ENCODE measurements around the gene FLII.

The FLII gene

DNA sequence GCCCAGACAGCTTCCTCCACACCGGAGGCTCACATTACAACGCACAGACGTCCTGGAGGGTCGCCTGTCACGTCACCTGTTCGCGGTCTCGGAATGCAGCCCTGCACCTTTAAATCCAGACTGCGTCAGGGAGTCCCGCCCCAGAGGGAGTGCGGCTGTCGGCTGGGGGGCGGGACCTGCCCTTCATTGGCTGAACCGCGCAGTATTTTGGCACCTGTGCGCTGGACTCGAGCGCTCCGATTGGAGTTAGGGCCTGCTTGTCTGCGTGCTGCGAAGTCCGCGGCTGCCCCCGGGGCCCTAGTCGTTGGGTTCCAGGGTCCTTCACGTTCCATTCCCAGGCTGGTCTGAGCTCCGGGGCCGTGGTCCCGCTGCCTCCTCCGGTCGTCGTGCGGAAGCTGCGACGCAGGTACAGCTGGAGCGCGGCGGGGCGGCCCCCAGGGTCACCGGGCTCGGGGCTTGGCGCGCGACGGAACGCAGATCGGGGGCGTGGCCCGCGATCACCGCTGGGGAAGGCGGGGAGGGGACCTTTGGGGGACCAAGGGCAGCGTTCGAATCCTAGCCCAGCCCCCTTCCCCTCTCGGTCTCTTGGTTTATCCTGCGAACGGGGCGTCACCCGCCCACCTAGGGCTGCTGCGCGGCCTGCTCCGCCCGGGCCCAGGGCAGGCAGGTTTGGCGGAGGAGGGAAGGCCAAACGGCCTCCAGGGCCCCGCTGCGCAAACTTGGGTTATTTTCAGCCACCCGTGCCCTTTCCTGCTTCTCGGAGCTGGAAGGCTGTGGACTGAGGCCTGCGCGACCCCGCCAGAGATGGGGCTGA lies 2.0 kb upstream of the FLII start, which contains the start of gene MIEF2:
Gene MIEF2 (plus strand): TSS at position 331 of the 814 bp plus-strand sequence. CDS start 2,059 bp downstream, outside the sequence.
- DNase-seq (ENCODE audit: low read depth in 2 of 2): peak; percentile 78 to 81

DNA sequence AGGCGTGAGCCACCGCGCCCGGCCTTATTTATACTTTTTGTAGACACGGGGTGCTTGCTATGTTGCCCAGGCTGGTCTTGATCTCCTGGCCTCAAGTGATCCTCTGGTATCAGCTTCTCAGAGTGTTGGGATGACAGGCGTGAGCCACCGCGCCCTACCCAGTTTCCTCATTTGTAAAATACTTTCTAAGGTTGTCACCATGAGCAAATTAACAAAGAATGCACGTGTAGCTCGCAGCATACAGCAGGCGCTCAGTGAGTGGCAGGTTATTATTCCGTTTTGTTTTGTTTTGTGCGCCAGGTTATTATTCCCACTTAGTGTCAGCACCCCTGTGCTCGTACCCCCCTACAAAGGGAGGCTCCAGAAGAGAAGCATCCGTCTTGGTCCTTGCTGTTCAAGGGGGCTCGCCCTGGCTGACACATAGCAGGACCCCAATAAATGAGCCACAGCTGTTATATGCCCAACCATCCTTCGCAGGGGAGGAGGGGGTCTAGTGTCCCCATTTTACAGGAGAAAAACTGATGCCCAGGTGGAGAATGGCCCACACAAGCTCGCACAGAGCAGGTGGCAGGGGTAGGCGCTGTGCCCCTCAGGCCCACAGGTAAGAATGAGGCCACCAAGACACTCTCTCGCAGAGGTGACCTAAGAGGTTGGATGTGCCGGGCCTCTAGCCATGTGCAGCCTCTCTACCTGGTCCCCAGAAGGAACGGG lies 1.2 kb upstream of the FLII start:
- DNase-seq (ENCODE audit: low read depth in 2 of 2): no peak

DNA sequence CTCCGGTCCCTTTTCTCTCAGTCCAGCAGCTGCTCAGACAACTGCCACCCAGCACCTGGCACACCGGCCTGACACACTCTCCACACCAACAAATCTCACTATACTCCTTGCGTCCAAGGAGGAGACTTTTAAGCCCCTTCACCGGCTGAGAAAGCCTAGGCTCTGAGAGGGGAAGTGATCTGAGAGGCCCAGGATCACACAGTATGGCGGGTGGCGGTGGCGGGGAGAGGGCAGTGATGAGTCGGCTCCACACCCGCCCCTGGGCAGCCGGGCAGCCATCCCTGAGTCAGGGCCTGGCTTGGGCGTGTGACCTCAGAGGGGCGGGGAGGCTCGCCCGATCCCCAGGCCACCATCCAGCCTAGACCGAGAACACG lies 569 bp downstream of the FLII start:
- no peak for DNase-seq (ENCODE audit: low read depth in 2 of 2)

DNA sequence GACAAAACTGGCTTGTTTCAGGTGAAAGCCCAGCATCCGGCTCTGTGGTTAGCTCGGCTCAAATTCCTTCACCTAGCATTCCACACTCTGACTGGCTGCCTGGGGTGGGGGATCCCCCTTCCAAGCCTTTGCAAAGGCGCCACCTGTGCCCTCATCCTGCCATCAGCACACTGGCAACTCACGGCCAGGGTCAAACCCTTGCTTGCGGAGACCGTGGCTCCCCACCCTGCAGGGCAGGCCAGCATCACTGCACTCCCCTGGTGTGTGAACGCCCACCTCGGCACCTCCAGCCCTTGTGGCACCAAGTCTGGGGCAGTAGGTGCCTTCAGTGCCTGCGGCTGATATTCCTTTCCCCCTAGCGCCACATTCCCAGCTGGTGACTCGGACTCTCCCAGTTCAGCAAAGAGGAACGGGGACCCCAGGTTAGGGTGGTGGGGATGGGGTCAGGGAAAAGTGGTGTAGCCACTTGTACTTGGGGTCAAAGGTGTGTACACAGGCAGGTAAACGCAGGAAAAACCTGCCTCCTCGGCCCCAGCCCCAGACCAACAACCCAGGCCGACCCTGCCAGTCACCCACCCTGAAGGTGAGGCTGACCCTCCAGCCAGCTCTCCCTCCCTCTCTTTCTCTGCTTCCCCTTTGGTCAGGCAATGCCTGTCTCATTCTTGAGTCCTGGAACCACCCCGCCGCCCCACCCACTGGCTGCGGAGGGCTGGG lies 1.1 kb downstream of the FLII start:
- no peak for DNase-seq (ENCODE audit: low read depth in 2 of 2)

DNA sequence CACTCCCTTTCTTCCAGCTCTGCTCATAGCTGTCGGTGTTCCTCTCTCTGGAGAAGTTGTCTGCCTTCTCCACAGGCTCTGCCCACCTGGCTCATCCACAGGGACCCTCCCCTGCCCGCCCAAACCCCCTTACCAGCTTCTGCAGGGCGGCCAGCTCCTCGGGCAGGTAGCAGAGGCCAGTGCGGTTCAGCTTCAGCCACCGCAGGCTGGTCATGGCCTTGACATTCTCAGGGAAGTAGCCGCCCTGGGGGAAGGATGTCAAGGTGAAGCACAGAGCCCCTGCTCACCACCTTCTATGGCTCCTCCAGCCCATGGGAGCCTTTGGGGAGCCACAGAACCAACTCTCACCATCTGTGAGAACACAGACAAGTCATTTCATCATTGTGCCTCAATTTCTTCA lies 1.8 kb downstream of the FLII start:
- no peak for DNase-seq (ENCODE audit: low read depth in 2 of 2)

DNA sequence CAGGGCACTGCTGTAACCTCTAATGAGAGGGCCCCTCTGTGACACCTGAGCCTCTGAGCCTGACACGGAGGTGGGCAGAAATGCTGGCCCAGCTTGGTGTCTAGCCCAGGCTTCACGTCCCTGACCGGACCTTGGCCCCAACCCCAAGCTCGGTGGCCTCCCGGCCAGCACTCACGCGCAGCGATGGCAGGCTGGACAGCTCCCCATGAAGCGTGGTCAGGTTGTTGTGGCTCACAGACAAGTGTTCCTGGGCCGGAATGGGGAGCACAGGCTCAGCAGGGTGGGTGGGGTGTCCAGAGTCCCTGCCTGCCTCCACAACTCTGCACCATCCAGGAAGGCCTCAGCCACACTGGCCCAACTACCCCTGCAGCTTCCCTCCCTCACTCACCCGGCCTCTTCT lies 2.2 kb downstream of the FLII start:
- no peak for DNase-seq (ENCODE audit: low read depth in 2 of 2)

DNA sequence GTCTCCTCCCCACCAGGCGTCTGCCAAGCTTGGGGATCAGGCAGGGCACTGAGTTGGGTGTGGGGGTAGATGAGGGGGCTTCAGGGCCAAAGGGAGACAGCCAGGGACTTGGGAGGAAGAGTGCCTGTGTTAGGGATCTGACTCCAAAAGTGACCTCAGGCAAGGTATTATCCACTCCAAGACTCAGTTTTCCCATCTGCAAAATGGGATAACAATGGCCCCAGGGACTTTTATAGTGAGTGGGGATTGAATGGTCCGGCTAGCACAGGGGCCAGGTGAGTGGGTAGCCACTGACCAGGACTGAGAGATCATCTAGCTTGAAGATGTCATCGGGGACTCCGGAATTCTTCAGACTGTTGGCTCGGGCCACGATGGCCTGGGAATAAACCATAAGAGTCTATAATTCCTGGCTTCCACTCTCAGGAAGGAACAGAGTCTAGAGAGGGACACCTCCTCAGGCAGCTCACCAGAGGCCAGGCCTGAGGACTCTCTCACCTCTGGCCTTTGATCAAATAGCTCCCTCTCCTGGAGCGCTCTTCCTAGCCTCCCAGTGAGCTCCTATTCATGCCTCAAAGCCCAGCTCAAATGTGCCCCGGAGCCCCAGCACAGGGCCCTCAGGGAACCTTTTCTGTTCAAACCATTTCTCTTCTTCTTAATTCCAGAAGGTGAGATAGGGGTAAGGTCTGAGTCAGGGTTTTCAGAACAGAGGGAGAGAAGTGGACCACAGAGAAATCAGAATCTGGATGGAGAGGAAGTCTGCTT lies 3.5 kb downstream of the FLII start:
- DNase-seq (ENCODE audit: low read depth in 2 of 2): no peak

DNA sequence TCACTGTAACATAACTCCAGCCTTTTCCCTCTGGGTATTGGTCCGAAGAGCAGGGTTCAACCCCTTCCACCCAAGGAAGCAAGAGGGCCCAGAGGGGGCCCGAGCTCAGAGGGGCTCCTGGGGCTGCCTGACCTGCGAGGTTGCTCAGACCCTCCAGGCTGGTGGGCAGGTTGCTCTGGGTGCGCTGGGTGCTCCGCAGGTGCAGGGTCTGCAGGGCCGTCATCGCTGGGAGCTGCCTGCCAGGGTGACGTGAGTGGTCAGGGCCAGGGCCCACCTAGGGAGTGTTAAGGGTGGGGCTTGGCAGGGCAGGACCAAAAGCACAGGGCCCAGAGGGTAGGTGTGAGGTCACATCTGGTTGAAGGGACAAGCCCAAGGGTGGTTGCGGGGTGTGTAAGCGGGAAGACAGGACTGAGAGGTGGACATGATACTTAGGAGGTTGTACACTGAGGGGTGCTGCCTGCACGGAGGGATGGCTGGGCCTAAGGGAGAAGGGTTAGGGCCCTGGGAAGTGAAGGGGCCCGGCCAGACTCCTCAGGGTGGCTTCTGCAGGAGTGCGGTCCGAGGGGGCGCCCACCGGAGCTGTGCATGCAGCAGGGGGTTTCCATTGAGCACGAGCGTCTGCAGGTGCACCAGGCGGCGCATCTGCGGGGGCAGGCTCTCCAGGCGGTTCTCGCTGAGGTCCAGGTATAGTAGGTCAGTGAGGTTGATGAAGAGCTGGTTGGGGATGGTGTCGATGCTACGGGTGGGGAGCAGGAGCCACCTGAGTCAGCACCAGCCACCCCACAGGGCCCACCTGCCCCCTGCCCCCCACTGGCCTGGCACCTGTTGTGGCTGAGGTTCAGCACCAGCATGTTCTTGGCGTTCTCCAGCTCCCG lies 4.4 kb downstream of the FLII start:
- no peak for DNase-seq (ENCODE audit: low read depth in 2 of 2)

DNA sequence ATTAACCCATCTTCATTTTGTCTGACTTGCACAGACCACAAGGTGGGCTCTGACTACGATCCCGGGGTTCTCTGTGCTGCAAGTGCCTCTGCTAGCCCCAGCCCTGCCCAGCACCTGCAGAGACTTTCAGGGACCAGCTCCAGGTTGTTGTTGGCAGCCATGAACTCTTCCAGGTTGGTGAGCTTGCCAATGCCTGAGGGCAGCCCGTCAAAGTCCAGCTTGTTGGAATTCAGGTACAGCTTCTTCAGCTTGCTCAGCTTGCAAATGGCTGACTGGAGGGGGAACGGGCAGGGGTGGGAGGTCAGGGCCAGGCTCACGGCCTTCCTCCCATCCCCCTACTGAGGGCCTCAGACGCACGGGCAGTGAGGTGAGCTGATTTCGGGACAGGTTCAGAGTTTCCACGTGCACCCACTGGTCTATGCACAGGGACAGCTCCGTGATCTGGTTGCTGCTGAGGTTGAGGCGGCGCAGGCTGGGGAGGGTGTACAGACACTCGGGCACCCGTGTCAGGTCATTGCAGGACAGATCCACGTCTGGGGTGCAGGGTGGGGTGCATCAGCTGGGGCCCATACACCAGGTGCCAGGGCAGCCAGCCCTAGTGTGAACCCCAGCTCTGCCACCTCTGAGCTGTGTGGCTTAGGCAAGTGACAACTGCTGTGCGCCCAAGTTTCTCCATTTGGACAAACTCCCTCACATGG lies 5.2 kb downstream of the FLII start:
- DNase-seq (ENCODE audit: low read depth in 2 of 2): no peak

DNA sequence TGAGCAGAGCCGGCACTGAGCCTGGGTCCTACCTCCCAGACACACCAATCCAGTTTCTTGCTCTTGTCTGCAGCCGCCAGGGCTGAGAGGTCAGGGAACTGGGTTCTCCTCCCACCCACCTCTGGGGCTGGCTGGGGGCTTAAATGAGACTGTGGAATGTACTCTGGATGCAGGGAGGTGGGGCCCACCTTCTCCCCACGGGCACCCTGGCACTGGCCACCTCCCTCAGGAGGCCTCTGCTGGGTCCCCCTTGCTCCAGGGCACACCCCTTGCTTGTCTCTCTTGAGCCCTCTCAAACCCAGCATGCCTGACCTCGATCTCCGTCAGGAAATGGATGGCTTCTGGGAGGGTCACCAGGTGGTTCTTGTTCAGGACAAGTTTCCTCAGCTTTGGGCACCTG lies 6.4 kb downstream of the FLII start:
- DNase-seq (ENCODE audit: low read depth in 2 of 2): no peak

DNA sequence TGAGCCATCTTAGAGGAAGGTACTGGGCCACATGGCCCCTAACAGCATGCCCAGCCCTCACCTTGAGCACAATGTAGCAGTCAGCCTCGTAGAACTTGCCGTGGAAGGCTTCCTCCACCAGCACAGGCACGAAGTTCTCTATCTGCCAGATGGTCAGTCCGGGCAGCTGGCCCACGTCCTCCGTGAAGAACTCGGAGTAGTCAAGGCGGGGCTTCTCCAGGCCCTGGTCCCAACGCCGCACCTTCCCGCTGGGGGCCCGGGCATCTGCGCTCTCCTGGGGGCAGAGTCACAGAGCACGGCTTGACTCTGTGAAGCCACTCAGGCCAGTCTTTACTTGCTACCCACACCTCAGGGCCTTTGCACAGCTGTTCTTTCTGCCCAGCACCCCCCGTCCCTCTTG lies 7.3 kb downstream of the FLII start:
- no peak for DNase-seq (ENCODE audit: low read depth in 2 of 2)

DNA sequence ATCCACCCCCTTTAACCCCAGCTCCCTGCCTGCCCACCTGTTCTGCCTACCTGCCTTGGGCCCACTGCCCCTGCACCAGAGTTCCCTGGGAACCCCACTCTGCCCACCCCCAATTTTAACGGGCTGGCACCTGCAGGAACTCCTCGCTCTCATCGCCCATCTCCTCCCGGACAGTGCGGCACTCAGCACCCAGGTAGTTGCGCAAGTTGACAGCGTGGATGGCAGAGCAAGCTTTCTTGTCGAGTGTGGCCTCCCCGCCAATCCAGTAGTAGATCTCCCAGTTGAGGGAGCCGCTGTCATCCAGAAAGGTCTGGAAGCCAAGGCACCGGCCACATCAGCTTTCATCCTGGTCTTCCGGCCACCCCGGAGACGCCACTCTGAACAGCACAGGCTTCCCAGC lies 7.8 kb downstream of the FLII start:
- DNase-seq (ENCODE audit: low read depth in 2 of 2): no peak

DNA sequence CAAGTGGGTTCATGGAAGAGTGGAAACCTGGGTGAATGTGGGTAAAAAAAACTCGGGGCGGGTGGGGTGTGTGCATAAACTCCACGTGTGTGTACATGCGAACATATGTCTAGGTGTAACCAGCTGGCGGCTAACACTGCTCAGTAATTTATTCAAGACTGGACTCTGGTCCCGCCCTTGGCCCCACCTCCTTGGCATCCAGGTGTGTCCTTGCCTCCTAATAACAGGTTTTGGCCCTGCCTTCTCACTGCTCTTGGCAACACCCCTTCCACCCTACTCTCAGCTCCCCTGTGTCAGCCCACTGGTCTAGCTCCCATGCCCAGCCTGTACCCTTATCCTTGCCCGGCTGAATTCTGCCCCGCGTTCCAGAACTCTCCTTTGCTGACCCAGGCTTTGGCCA lies 8.3 kb downstream of the FLII start:
- DNase-seq (ENCODE audit: low read depth in 2 of 2): no peak

DNA sequence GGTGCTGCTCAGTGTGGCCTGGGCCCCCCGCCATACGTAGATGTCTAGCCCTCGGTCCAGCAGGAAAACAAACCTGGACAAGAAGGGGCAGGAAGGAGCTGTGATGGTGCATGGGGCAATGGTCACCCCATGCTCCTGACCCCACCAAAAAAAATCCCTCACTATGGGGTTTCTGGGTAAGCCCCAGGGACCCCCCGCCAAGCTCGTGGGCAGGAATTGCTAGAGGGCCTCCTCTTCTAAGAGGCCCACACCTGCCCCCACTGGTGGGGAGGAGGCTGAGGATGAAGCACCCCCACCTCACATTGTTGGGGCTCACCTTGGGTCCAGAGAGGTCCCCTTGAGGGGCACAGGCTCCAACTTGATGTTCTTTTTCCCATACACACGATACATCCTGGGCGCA lies 9.7 kb downstream of the FLII start:
- no peak for DNase-seq (ENCODE audit: low read depth in 2 of 2)

DNA sequence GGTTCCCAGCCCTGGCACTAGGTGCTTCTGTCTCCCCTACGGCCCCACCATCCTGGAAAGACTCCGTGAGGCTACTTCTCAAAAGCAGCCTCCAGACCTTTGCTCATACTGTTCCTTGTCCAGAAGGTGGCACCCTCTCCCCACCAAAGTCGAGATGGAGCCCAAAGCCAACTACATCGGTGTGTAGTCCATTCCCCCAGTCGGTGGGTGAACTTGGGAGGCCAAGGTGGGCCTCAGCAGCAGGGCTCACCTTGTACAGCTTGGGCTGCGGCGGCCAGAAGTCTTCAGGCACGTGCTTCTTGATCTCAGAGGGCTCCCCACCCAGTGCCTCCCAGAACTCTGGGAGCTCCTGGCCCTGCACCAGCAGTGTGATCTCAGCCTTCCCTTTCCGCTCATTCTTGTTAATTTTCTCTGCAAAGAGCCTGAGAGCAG lies 10.2 kb downstream of the FLII start:
- DNase-seq (ENCODE audit: low read depth in 2 of 2): peak in 1 of 2 experiments; percentile 35

DNA sequence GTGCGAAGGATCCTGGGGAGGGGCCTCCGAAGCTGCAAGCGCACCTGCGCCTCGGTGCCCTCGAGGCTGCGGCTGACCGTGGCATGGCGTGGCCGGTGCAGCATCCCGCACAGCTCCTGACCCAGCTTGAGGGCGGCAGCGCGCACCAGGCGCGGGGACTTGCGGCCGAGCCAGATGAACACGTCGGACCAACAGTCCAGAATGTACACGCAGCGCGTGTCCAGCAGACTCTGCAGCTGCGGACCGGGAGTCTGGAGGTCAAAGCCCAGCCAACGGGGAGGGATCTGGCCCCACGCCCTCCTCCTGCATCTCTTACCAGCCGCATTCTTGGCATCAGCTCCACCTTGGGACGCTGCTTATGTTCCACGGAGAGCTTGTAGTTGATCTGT lies 10.9 kb downstream of the FLII start:
- no peak for DNase-seq (ENCODE audit: low read depth in 2 of 2)

DNA sequence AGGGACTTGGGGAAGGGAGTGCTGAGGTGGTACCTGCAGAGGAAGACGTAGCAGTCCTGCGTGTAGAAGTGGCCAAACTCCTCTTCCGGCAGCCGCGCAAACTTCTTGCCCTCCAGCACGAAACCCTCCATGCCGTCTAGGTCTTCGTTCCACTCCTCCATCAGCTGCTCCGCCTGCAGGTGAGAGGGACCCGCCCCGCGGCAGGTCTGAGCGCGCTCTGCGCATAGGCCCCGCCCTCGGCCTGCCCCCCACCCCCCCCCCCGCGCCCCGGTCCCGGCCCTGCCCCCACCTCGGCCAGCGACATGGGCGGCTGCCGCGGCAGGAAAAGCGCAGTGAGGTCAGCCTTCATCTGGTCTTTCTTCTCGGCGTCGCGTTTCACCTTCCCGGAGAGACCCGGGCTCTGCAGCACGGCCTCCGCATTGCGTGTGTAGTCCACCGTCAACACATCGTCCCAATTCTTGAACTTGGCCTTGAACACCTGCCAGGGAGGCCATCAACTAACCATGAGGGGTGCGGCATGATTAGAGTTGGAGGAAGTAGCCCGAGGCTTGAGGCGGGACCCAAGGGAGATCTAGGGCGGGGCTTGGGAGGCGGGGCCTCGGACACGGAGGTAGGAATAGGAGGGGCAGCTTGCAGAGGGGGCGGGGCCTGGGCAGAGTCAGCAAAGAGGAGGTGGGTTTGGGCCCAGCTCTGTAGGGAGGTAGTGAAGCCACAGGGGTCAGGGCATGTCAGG lies 11.5 kb downstream of the FLII start:
- no peak for DNase-seq (ENCODE audit: low read depth in 2 of 2)

DNA sequence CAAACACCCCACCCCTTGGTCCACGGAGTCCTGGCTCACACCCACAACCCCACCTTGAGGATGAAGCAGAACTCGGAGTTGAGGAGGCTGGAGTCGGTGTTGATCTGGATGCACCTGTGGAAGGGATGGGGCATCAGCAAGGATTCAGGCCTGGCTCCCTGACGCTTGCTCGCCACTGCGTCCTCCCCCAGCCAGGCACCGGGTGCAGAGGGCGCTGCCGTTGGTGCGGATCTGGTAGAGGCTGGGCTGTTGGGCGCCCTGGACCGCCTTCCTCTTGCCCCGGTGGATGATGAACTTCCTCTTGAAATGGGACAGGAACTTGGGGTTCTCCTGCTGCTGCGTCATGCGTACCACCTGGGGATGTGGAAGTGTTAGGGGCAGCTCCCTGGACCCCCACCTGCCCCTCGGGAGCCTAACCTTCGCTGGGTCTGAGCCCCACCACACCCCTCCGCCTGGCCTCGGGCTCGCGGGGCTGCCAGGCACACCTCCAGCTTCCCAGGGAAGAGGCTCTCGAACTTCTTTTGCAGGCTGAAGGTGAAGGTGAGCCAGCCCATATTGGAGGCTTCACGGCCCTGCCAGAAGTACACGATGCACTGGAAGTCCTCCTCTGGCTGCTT lies 12.3 kb downstream of the FLII start:
- DNase-seq (ENCODE audit: low read depth in 2 of 2): no peak

Measured in fibroblast of skin of left quadriceps (primary cell).